Neutrophil (primary cell): ENCODE results near the gene TMEM147.

ENCODE experiments used
- H3K27ac ChIP-seq: fragments of 200-600 bp; sonication (generic); 2 replicates; pipeline ENCODE4 v1.5.1; 2016; ENCODE audit warnings: mild to moderate bottlenecking, moderate library complexity
- H3K27me3 ChIP-seq: fragments of 200-600 bp; sonication (generic); 2 replicates; pipeline ENCODE4 v1.6.0; 2016; ENCODE audit warnings: mild to moderate bottlenecking
- H3K36me3 ChIP-seq: fragments of 200-600 bp; sonication (generic); 2 replicates; pipeline ENCODE4 v1.5.1; 2017
- H3K4me1 ChIP-seq, 2 experiments: fragments of 200-600 bp in 1 of 2; sonication (generic) in 1 of 2; 1 replicate in 1 of 2; 2 replicates in 1 of 2; pipeline versions ENCODE4 v1.5.1 to v1.6.1; 2013 to 2016; ENCODE audit warnings: low read depth in 1 of 2, low read length in 1 of 2, mild to moderate bottlenecking in 1 of 2, moderate library complexity in 1 of 2; ENCODE audit not compliant: control insufficient read depth in 1 of 2, insufficient read depth in 1 of 2
- H3K4me3 ChIP-seq, 2 experiments: fragments of 200-600 bp in 1 of 2; sonication (generic) in 1 of 2; 1 replicate in 1 of 2; 2 replicates in 1 of 2; pipeline ENCODE4 v1.5.1; 2013 to 2016; ENCODE audit warnings: low read depth in 1 of 2, low read length in 1 of 2, mild to moderate bottlenecking in 1 of 2, moderate library complexity in 1 of 2
- H3K9me3 ChIP-seq: fragments of 200-600 bp; sonication (generic); 2 replicates; pipeline ENCODE4 v1.5.1; 2016
- CTCF ChIP-seq: fragments of 200-600 bp; sonication (generic); IDR thresholded peaks from 2 replicates; pipeline ENCODE4 v1.5.1; 2016; ENCODE audit warnings: antibody characterized with exemption

Gene TMEM147, protein sequence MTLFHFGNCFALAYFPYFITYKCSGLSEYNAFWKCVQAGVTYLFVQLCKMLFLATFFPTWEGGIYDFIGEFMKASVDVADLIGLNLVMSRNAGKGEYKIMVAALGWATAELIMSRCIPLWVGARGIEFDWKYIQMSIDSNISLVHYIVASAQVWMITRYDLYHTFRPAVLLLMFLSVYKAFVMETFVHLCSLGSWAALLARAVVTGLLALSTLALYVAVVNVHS

DNA sequence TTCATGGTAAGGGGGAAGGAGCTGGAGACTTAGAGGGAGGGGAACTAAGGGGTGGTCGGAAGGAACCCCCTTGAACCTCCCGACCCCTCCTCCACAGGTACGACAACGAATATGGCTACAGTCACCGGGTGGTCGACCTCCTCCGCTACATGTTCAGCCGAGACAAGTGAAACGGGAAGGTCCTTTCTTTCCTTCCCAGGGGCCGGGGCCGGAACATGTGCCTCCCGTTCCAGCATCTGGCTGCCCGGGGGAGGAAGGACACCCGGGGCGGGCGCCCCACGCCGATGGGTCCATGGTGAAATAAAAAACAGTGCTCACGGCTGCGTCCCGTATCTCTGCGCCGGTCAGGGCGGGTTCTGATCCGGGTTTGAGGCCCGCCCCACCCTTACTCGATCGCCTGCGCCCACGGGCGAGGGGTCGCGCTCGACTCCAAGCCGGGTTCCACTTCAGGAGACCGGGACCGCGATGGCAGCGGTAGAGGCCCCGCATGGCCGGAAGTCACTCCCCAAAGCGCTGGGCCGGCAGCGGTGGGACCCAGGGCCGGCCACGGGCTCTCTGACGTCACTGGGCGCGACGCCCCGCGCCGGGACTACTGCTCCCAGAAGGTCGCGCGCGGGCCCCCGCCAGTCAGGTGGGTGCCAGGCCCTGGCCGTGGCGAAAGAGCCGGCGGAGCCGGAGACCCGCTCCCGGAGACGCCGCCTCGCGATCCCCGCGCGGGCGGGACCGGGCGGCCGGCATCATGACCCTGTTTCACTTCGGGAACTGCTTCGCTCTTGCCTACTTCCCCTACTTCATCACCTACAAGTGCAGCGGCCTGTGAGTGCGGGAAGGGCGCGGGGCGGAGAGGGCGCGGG is at the start of gene TMEM147:
TSS of gene TMEM147 (plus strand) at position 626 of the 854 bp plus-strand sequence. CDS start at position 740, 114 bp downstream.
- H3K4me1 ChIP-seq, result peaks cover 15 to 16% of the 10 kb centered on the region in 2 experiments
- no peak for TF ChIP-seq CTCF
- H3K27ac ChIP-seq, result peak within 1 kb of the TSS; percentile 59
- H3K36me3 ChIP-seq, result no peaks in the 10 kb centered on the region
- H3K27me3 ChIP-seq, result no peaks in the 10 kb centered on the region
- H3K4me3 ChIP-seq, result peak within 1 kb of the TSS; percentile 85 to 88
- no peaks in the 10 kb centered on the region for H3K9me3 ChIP-seq

DNA sequence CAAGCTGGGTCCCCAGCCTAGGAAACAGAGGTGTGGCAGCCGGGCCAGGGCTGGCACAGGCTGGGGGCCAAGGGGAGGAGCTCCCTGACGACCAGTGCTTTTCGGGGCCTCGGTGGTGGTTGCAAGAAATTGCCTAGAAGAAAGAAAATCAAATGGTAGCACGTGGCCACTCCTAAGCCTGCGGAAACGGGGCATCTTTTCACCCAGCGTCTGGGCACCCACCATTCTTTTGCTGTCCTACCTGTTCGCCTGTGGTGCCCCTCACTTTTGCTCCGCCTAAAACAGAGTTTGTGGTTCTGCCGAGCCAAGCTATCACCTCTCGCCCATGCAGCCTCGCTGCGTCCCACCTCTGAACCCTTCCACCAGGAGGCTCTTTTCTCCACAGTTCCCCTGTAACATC is 48.0 kb upstream of the TMEM147 start:
- Histone ChIP-seq H3K27me3 (peaks cover 5% of the 10 kb centered on the region), H3K27ac (no peak overlapping the region), H3K4me1 (peaks cover 0 to 5% of the 10 kb centered on the region in 2 experiments), H3K4me3 (no peak overlapping the region), H3K36me3 (no peaks in the 10 kb centered on the region), H3K9me3 (no peaks in the 10 kb centered on the region)
- no peak for TF ChIP-seq CTCF

- Histone ChIP-seq H3K36me3 (no peaks in the 10 kb centered on the region), H3K27me3 (no peaks in the 10 kb centered on the region), H3K4me1 (peaks cover 0 to 5% of the 10 kb centered on the region in 2 experiments), H3K4me3 (no peak overlapping the region), H3K27ac (no peak overlapping the region), H3K9me3 (no peaks in the 10 kb centered on the region)
- TF ChIP-seq CTCF, result no peak
Measured at GRCh38 chr19:35498220-35498619, 47.2 kb upstream of the TMEM147 start.

GRCh38 chr19:35498984-35499527 is 46.4 kb upstream of the TMEM147 start:
- H3K4me3 ChIP-seq, result no peak overlapping the region
- H3K4me1 ChIP-seq, result peaks cover 0 to 5% of the 10 kb centered on the region in 2 experiments
- no peaks in the 10 kb centered on the region for H3K36me3 ChIP-seq
- no peak for TF ChIP-seq CTCF
- H3K27me3 ChIP-seq, result peaks cover 4% of the 10 kb centered on the region
- H3K9me3 ChIP-seq, result no peaks in the 10 kb centered on the region
- H3K27ac ChIP-seq, result no peak overlapping the region

- Histone ChIP-seq H3K27me3 (peaks cover 13% of the 10 kb centered on the region), H3K4me1 (no peaks in the 10 kb centered on the region), H3K4me3 (no peak overlapping the region), H3K36me3 (no peaks in the 10 kb centered on the region), H3K9me3 (no peaks in the 10 kb centered on the region), H3K27ac (no peak overlapping the region)
- TF ChIP-seq CTCF, result no peak
Measured at GRCh38 chr19:35500611-35501010, 44.8 kb upstream of the TMEM147 start.
